GM18858 (cell line): ENCODE data around the gene MKNK1.

Source experiments
- ATAC-seq: cut with Tn5 transposase; IDR thresholded peaks from one replicate; pipeline ENCODE4 v1.9.1; 2021; ENCODE audit not compliant: unreplicated experiment

Gene MKNK1

DNA sequence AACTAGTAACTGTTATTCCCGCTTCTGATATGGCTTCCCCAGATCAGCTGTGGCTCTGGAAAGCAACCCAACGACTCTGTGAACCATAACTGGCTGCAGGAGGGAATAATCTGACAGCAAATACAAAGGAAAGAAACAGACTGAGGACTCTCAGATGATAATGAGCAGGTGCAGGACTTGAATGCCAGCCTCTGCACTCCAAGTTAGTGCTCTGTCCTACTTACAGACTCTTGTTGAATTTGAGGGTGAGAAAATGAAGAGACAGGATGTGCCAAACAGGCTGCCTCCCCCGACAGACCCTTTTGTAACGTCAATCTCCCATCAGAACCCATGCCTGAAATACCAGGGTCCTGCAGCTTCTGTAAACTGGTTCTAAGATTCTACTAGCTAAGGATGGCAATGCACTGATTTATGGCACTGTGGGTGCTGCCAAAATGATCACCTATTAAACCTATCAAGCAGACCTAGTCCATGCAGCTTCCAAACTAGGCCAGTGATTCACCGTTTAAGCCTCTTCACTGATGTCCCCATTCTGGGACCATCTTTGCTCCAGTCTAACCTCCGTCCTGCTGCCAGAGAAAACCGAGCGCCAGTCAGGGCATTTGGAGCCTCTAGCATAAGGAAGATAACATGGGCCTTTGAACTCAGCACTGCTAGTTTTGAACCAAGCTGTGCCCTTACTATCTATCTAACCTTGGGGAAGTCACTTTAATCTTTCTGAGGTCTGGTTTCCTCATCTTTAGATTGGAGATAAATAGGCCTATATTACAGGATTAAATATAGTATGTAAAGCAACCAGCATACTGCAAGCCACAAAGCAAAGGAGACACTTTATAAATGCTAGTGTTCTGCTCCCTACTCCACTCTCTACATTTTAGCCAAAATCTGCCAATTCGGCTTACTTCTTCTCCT is 4.8 kb downstream of the MKNK1 start:
- ATAC-seq, result no peak

DNA sequence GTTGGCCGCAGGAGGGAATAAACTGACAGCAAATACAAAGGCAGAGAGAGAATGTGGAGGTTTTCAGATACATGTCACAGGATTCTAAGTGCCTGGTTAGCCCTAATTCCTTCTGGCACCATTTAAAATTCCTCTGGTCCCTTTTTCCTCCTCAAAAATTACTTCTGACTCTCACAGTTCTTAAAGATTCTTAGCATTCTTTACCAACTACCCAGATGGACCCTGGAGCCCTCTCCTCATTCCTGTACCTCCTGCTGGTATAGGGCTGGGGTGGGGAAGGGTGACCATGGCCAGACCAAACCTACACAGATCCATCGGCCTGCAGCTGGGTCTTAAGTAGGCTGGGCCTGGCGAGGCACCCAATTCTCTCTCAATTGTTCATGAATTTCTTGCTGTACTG is 7.2 kb downstream of the MKNK1 start:
- no peak for ATAC-seq

DNA sequence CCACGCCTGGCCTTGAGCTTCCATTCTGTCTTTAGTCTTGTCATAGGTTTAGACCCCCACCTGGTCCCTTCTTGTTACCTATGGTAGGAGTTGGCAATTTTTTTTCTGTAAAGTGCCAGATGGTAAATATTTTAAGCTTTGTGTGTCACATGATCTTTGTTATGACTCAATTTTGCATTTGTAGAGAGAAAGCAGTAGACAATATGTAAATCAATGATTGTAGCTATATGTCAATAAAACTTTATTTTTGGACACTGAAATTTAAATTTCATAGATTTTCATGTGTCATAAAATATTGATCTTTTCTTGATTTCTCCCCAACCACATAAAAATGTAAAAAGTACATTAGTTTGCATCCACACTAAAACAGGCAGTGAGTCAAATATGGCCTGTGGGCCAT is 8.0 kb downstream of the MKNK1 start:
- ATAC-seq, result no peak

DNA sequence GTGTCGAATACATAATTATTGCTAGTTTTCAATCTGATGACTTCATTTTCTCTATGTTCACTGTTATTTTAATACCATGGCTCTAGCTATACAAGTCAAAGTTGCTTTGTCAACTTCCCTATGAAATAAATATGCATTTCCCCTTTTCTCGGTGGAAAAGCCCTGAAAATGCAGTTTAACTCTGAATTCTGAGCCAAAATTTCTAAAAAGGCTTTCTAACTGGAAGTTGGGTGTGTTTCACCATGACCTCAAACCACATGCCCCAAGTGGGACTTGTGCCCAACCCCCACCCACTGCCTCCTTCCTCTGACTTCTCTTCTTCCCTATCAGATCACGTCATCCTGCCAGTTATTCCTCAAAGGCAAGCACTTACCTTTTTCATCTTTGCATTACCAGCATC is 8.9 kb downstream of the MKNK1 start:
- no peak for ATAC-seq

DNA sequence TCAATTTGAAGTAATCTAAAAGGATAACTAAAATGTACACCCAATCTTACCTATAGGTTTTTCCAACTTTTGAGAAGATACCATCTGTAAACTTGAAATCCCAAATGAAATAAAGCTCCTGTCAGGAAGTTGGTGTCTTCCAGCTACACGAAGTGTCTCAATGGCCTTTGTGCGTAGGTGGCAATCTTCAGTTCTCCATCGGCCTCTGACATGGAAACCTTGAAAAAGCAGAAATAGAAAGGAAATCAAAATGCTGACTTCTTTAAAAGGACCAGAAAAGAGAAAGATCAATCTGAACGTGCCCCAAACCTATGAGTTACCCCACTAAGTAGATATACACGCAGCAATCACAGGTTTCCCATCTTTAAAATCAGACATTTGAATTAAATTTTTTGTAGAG is 10.0 kb downstream of the MKNK1 start:
- no peak for ATAC-seq

DNA sequence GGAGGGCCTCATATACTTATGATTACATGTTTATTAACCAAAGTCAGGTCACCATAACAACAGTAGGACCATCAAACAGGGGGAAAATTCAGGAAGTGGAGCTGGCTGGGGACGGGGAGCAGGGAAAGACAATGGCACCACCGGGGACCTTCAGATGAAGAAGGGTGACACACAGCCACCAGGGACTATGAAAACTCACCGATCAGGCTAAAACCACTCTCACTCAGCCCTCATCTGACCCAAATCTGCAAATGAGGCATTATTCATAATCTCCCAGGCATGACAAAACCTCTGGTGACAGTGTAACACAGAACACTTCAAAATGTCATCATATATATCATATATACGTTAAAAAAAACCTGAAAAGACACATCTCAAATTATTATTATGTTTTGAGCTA is 11.2 kb downstream of the MKNK1 start:
- ATAC-seq, result no peak

DNA sequence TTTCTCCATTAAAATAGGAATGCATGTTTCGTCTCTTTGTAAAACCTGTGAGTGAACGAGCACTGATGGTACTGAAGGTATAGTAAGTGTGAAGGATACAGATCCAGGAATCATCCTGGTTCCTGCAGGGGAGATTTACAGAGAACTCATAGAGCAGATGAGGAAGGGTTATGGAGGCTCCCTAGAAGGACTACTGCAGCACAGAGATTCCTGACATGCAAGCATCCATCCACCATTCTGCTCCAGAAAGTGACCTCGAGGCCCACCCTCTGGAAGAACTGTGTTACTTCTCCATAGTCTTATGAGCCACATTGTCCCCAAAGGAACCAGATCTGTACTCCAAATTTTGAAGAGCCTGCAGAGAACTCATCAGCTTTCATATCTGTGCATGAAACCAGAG is 14.5 kb downstream of the MKNK1 start:
- no peak for ATAC-seq

DNA sequence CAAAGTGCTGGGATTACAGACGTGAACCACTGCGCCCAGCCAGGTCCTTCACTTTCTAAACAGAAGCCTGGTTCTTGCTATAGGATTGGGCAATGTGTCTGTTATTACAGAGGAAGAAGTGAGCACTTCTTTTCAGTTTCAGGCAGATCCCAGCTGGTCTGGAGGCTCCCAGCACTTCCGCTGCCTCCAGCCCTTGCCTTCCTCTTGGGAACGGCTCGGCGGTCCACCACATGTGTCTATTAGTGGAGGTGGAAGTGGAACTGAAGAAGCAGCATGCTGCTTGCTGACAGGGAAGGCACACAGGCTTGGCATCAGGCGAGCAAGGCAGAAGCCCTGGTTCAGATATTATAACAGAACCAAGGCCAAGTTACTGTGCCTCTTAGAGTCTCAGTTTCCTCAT is 17.0 kb downstream of the MKNK1 start:
- no peak for ATAC-seq

DNA sequence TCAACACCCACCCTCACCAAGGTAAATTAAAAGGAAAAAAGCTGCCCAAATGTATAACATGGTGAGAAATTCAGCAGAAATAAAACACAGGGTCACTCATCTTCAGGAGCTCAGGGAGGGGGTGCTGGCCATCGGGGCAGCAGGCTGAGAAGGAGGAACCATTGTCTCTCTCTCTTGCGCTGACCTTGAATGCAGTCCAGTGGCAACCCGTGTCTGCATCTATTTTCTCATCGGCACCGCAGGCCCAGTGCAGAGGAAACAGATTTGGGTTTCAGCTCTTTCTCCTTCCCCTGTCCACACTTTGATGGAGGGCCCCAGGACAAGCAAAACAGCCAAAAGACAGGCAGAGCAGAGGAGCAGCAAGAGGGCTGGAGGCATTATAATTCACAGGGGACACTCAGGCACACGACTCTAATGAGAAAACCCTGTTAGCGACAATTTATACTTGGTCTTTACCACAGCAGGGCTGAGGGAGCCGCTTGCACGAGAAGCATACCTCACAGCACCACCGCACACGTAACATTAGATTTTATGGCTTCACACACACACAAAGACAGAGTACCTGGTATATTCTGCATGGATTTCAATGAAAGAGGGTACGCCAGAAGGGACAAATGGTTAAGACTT is 18.6 kb downstream of the MKNK1 start:
- ATAC-seq, result no peak

DNA sequence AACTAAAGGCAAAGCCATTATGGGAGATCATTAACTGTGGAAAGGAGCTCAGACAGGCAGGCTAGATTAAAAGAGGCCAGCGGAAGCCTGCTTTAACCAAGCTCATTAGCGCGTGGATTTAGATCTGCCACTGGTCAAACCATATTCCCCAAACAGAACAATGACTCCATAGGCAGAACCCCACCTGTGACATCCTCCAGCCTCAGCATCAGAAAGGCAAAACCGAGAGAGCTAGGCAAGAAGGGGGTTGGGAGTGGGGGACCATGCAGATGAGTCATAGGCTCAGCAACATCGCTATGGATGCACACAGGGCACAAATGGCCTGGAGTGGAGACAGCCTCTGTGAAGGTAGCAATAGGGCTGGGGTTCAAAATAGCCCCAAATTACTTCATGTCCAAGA is 20.6 kb downstream of the MKNK1 start:
- no peak for ATAC-seq

DNA sequence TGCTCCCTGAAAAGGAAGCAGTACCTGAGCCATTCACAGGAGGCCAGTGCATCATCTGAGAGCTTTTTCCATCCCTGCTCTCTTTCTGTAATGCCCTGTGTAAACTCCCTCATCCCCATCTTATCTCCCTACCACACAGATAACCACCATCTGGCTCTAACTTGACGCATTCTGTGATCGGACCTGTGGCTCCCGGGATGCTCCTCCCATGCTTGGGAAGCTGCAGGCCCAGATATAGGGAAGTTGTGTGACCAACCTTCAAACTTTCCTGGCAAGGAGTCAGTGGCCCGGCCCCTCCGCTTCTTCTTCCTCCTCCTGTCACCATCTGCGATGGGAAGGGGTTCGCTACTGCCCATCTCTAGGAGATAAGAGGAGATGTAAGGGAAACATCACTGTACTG is 21.1 kb downstream of the MKNK1 start:
- ATAC-seq, result no peak

DNA sequence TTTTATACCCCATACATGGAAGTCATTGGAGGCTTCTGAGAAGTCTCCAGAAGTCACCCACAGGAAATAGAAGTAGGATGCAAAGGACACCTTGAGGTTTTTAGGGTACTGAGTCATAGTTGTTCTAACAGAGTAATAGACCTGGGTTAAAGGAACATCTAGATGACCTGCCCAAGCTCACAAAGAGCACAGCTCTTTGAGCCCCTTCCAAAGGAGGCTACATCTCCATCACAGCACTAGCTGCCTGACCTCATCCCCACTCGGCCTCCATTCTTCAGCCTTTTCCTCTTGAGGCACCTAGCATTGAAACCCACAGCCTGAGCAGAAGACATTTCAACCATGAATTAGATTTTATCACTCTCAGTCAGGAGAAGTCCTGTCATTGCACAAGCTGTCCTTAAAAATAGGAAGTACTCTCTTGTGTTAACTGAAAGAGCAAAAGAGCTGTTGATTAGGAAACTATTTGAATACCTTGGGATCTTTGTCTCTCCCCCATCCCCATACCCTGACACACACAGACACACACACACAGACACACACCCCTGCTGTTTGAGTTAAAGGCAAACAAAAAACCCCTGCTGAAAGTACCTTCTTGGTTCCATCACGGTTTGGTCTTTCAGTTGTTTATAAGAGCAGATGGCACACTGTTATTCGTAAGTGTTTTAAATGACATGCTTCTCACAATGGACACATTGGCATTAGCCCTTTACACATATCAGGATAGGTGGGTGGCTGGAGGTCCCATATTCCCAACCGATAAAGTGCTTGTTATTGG is 22.2 kb downstream of the MKNK1 start:
- ATAC-seq, result no peak

DNA sequence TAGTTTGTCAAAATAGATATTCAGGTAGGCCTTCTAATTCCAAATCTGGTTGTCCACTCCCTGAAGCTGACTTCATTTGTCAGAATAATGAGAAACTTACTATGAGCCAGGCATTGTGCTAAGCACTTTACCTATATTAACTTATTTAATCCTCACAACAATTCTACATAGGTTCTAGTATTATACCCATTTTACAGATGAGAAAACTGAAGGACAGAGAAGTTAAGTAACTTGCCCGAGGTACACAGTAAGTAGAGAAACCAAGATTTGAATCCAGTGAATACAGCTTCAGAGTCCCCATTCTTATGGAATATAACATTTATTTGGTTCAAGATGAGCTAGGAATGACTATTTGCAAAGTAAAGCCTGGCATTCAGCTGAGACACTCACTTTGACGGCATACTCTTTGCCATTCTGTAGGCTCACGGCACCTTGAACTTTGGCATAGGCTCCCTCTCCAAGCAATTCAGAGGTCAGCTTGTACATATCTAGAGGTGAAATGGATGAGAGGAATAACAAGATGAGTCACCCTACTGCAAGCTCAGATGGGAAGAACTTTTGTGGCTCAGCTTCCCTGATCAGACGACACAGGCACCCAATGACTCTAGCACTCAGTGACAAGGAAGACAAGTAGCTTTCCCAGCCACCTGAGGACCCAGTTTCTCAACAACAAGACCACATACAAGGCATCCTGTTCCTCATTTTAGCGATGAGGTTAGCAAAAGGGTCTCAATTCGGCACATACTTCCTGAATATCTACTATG is 23.7 kb downstream of the MKNK1 start:
- ATAC-seq, result no peak

DNA sequence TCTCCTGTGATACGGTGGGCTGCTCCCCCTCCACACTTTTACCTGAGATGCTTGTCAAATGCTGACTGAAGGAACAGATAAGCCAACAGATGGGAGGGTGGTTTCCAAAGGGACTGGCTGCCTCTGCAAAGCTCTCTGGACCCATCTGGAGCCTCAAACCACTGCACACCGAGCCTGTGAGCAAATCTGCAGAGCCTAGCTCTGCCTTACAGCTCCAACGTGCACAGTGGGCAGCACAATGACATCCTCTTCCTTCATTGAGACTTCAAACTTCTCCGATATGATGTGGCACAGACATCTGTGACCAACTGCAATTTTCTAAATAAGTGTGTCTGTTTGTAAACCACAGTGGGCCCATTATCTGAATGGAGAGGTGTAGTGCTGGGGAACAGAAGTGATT is 26.4 kb downstream of the MKNK1 start:
- no peak for ATAC-seq

DNA sequence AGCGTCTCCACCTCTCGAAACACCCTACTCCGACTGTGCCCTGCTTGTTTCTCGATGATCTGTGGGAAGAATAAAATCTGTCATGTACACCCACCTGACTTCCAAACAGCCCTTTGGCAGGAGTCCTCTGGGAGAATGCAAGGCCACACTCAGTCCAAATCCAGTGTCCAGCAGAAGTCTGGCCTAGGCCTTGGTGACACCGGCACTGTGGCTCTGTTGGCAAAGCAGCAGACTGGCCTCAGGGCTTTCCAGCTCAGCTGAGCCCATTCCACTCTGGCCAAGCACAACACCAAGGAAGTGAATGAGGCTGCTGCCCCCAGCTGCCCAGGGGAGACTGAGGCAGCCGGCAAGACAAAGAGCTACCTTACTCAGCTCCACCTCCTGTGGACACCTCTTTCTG is 27.5 kb downstream of the MKNK1 start:
- ATAC-seq, result no peak

DNA sequence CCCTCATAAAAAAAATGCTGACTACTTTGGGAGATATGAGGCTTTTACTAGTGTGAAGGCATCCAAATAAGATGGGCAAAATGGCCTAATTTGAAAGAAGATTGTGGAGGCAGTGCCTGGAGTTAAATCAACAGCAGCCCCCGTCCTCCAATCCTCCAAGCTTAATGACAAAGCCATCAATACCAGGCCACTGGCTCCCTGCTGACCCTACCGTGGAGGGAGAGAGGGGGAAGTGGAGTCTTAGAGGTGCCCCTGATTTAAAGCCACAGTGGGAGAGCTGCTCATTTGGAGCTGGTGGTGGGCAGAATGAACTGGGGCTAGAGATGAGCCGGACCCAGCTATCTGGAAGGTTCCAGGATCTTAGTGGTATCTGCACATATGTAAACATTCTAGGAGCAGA is 28.3 kb downstream of the MKNK1 start:
- no peak for ATAC-seq

DNA sequence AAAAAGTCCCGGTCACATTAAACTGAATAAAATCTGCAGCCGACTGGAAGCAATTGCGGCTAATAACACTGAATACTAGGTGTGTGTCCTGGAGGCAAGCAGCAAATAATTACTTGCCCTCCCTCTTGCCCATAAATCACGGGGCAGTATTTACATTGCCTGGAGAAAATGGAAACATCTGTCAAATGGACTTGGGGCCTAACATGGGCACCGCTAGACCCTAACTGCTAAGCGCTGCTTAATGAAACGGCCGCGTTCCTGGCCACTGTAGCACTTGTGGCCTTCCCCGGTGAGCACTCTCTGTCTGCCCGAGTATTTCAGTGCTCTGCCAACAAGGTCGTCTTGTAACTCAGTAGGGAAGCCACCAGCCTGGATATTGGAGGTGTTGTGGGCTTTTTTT is 28.8 kb downstream of the MKNK1 start:
- no peak for ATAC-seq

DNA sequence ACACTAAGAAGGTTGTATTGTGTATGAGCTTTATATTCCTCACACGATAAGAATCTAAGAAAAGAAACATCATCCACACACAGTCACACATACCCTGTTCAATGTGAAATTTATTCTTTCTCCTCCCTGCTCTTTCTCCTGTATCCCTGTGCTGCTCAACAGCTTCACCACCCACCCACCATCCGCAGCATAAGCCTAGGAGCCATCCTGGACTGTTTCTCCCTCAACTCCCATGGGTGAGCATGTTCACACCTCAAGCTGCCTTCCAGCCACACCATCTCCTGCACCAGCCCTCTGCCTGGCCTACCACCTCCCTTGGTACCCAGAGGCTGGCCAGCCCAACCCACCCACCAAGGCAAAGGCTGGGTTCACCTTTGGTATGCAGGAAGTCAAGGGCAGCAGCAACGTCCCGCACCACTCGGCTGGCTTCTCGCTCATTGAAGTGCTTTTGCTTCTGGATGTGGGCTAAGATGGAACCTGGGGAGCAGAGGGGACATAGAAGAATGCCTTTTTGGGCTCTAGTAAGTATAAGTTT is 32.3 kb downstream of the MKNK1 start:
- no peak for ATAC-seq

DNA sequence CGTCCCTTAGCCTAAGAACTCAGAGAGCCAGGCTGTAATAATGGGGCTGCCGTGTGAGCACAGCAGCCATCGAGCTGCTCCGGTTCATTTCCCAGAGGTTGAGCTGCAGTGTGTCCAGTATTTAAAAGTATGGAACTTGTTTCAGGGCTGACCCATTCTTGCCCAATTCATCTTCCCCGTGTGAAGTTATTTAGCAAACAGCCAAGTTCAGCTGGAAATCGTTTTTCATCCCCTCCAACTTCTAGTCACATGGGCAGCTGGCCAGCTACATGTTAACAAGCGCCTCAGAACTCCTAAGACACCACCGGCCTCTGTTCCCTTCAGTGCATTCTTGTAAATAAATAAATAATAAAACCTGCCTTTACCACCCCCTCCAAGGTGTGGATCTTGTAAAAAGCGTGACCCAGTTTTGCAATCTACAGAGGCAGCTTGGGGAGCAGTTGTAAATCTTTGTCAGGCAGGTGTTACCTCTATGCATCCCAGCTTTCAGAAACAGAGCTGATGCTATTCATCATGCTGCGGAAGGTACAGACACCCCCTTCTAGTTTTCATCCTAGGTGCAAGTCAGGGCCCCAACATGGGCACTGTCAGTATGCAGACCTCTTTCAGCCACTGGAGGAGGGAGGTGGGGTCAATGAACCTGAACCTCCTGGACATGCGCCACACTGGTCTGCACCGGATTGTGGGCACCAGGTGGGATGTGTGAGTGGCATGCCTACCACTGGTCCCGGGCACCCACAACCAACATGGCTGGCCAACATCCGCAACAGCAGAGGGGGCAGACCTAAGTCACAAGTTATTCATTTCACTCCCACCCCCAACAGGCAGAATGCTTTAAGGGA is 34.0 kb downstream of the MKNK1 start:
- ATAC-seq, result no peak

DNA sequence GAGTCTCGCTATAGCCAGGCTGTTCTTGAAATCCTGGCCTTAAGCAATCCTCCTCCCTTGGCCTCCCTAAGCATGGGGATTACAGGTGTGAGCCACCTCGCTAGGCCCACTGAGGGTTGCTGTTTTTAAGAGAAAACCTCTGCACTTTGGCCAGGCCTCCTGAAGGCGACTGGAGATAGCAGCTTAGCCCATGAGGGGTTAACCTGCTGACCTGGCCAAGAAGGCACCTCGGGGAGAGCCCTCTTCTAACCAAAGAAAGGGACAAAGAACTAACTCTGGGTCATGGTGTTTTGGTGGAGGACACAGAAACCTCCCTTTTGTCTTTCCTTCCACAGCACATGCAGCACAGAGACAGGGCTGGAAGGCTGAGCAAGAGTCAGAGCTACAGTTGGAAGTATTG is 35.0 kb downstream of the MKNK1 start:
- ATAC-seq, result no peak
